ENCODE data around the gene GLIS1.

GRCh38 chr1:53580739-53581475 lies 158.1 kb downstream of the GLIS1 start:
- TF ChIP-seq EZH2phosphoT487 (IDR thresholded peaks at IDR 0.05; ENCODE audit: borderline replicate concordance, low read length) = no peak
- TF ChIP-seq, protein P1, sequence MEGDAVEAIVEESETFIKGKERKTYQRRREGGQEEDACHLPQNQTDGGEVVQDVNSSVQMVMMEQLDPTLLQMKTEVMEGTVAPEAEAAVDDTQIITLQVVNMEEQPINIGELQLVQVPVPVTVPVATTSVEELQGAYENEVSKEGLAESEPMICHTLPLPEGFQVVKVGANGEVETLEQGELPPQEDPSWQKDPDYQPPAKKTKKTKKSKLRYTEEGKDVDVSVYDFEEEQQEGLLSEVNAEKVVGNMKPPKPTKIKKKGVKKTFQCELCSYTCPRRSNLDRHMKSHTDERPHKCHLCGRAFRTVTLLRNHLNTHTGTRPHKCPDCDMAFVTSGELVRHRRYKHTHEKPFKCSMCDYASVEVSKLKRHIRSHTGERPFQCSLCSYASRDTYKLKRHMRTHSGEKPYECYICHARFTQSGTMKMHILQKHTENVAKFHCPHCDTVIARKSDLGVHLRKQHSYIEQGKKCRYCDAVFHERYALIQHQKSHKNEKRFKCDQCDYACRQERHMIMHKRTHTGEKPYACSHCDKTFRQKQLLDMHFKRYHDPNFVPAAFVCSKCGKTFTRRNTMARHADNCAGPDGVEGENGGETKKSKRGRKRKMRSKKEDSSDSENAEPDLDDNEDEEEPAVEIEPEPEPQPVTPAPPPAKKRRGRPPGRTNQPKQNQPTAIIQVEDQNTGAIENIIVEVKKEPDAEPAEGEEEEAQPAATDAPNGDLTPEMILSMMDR (IDR thresholded peaks at IDR 0.05; ENCODE audit: low read depth, low read length, poor library complexity, severe bottlenecking) = no peak

Data from DOHH2 (cell line).